RPMI7951 (cell line): ENCODE results near the gene UBE2D4. TPM values are rescaled to one million over a fixed set of nuclear protein-coding genes. Genes with fewer than 3 reads are reported as not detected.

Source experiments
- DNase-seq: peaks from one replicate; pipeline ENCODE4 v3.0.0-alpha.2; 2012; ENCODE audit warnings: low read depth
- total RNA-seq: library from RNA; depleted of rRNA; stranded (reverse); fragments of >200 nt; shearing (Covaris generic); gene quantifications from 2 replicates; pipeline ENCODE4 v1.2.3, GENCODE V29; 2014

Gene UBE2D4
- total RNA-seq, 1 experiment from 2014 or later: 24.6 TPM

DNA sequence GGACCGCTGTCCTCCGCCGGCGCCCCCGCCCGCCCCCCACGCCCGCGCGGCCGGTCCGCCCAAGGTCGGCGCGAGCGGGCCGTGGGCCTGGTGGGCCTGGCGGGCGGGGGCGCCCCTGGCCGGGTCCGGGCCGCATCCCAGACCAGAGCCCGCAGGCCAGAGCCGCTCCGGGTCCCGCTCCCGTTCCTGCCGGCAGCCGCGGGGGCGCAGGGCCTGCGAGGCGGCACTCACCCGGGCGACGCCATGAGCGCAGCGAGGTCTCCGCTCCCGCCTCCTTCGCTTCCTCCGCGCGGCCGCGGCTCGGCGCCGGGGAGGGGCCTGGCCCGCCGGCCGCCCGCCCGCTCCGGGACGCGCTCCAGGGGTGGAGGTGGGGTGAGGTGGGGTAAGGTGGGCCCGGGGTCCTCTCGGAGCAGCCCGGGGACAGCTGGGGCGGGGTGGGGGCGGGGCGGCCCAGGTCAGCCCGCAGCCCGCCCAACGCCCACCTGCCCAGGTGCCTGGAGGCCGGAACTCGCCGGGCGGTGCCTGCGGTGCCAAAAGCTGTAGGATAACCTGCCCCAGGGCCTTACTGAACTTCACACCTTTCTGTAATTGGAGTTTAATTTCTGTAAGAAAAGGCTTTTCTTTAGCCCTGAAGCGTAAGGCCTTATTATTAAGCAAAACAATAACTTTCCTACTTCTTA, 19.8 kb upstream of the UBE2D4 start, which contains the start of gene URGCP:
Gene URGCP (minus strand): TSS at position 266 of the 680 bp plus-strand sequence. CDS start 21 bp downstream, at position 245.
- peak; percentile 40 for DNase-seq

DNA sequence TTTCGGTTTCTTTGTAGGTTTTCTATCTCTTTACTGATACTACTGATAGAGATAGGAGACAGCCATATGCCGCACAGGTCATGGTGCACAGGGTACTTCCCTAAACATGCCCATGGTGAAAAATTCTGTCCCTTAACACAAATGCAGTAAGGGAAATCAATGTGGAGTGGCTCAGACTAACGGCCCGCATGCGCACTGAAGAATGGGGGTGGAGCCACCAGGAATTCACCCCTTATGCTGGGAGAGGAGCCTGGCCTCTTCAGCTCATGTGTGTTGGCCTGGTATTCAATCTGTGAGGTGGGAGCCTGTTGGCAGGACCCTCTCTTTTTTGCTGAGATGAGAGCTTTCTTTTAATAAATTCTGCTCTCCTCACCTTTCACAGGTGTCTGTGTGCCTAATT, 11.4 kb upstream of the UBE2D4 start:
- no peak for DNase-seq

DNA sequence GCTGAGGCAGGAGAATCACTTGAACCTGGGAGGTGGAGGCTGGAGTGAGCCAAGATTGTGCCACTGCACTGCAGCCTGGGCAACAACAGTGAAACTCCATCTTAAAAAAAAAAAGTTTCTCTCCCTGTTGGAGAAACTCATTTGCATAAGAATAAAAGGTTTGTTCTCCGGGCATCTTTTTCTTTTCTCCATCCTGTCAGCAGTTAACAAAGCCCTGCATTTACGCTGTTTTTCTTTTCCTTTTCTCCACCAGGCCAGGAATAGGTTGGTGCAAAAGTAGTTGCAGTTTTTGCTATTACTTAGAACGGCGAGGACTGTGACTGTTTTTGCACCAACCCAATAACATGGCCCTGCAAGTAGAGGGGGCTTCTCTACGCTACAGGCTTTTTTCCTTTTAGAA, 10.3 kb upstream of the UBE2D4 start:
- DNase-seq: no peak

DNA sequence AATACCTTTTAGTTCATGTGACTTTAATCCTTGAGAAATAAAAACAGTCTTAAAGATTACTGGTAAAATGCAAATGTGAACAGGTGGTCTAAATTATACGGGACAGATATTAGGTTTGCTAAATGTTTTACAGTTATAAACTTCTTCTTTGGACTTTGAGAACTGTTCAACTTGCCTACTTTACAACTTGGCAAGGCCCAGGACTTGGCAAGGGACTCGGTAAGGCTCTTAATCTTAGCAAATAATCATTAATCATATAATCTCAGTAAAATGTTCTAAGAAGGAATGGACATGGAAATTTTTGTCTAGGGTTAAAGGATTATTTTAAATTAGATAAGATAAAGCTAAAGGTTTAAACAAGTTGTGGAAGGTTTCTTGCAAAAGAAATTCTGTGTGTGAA, 4.8 kb upstream of the UBE2D4 start:
- no peak for DNase-seq

DNA sequence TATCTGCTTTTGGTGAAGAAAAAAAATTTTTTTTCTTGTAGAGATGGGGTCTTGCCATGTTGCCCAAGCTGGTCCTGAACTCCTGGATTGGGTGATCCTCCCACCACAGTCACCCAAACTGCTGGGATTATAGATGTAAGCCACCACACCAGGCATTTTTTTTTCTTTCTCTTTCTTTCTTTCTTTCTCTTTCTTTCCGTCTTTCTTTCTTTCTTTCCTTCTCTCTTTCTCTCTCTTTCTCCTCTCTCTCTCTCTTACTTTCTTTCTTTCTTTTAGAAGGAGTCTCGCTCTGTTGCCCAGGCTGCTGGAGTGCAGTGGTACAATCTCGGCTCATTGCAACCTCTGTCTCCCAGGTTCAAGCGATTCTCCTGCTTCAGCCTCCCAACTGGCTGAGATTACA, 3.5 kb upstream of the UBE2D4 start:
- DNase-seq: no peak

DNA sequence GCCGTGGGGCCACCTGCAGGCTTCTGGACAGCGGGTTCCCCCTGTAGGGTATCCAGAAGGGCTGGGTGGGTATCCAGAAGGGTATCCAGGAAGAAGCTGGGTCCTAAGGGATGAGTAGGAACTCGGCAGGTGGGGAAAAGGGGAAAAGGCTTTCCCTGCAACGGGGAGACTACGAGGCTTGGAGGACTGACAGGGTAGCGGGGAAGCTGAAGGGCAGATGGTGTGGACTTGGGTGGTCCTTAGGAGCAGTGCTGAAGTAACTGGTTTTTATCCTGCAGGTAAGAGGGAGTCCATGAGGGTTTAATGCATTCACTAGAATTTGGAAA, 525 bp downstream of the UBE2D4 start:
- no peak for DNase-seq

DNA sequence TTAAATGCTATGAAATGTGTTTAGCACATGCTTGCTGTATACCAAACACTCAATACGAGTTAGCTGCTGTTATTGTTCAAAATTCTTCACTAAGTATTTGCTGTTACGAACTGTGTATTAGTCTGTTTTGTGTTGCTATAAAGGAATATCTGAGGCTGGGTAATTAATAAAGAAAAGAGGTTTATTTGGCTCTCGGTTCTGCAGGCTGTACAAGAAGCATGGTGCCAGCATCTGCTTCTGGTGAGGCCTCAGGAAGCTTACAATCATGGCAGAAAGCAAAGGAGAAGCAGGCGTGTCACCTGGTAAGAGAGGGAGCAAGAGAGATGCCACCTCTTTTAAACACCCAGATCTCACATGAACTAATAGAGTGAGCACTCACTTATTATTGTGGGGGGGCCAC, 1.6 kb downstream of the UBE2D4 start:
- no peak for DNase-seq

DNA sequence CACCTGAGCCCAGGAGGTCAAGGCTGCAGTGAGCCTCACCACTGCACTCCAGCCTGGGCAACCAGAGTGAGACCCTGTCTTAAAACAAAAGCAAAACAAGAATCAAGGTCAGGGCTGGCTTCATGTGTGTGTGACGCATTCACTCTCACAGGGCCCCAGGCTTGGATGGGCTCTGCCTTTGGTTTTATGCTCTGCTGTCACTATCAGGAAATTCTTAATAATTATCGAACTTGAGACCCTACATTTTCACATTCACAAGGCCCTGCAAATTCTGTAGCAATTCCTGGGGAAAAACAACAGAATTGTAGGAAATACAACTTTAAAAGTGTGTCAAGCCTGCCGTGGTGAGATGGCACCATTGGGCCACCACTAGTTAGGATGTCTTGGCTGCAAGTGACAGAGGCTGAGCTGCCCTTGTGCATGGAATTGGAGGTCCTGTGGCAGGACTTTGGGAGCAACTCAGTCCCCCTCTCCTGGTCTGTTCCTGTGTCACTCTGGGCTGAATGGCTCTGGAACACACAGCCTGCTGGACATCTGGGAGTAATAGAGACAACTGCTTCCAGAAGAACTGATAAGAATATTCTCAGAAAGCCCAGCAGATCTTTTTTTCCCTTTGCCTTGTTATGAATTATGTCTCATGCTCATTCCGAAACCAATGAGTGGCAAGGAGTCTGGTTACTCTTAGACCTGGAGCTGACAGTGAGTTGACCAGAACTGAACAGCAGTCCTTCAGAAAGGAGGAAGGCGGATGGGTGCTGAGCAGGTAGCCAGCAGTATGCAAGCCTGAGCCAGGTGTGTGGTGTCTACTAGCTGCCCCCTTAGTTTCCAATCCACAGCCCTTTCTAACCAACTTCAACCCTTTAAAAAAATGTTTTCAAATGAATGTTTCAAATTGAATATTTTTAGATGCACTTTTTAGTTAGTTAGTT, 3.6 kb downstream of the UBE2D4 start:
- DNase-seq: no peak

DNA sequence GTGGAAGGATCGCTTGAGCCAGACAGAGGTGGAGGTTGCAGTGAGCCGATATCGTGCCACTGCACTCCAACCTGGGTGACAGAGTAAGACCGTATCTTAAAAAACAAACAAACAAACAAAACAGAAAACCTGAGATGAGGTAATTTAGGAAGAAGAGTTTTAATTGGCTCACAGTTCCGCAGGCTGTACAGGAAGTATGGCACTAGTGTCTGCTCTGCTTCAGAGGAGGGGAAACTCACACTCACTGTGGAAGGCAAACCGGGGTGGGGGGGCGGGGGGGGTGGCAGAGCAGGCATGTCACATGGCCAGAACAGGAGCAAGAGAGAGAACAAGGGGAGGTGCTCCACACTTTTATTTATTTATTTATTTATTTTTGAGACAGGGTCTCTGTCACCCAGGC, 5.1 kb downstream of the UBE2D4 start:
- DNase-seq: no peak

DNA sequence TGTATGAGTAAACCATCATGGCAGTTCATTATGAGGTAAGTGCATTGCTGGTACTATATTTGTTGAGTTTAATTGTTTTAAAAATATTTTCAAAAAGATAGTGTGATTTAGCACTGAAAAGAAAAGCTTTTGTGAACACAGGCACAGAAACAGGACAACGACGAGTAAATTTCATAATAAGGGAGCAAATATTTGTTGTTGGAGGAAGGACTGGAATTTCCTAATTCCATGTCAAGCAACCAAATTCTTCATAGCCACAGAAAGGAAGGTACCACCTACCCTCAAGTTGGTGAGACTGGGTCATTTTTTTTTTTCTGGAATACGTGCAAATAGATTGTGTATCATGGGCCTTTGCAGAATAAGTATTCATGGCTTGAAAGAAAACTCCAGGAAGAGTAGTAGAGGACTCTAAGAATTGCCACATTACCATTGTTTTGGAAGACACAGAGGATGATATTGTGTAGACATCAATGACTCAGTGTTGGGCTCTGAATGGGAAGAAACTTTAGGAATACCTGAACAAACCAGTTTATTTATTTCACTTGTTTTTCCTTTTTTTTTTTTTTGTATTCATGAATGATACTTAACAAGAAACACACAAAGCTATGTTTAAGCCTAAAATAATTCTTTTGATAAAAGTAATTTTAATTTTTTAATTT, 7.8 kb downstream of the UBE2D4 start:
- no peak for DNase-seq

DNA sequence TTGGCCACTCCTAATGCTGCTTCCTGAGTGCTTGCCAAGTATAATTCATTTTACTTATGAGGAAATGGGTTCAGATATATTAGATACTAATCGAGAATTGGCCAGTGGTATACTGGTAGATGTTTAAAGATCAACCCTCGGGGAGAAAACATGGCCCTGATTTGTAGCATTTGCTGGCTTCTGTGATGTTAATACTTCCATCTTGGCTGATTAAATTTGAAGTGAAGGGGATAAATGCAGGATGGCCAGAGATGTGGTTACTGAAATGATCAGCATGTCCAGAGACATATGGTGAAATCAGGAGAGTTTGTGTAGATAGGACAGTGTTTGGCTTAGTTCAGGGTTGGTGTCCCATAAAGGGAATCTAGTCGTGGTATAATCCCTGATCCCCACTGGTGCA, 11.2 kb downstream of the UBE2D4 start:
- no peak for DNase-seq

DNA sequence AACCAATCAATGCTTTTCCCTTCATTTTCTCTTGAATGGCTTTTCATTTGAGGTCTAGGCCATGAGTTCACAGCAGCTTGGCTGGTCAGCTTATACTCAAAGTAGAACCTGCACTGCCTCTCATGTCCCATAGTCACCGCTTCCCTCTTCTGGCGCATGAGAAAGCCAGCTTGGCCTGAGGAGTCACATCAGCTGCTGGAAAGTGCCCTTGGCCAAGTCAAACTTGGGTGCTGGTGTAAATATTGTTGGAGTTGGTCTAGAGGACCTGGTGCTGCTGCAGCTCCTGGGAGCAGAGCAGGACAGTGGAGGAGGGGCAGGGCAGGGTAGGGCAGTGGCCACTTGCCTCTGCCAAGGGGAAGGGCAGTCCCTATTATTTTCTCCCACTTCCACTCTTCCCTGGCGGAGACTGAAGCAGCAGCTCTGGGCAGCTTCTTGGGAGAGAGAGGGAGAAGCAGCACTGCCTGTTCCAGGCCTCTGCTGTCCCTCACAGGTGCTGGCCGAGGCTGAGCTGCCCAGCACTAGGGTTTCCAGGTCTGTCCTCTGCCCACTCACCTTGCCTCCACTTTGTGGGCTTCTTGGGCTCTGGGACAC, 12.8 kb downstream of the UBE2D4 start:
- no peak for DNase-seq

DNA sequence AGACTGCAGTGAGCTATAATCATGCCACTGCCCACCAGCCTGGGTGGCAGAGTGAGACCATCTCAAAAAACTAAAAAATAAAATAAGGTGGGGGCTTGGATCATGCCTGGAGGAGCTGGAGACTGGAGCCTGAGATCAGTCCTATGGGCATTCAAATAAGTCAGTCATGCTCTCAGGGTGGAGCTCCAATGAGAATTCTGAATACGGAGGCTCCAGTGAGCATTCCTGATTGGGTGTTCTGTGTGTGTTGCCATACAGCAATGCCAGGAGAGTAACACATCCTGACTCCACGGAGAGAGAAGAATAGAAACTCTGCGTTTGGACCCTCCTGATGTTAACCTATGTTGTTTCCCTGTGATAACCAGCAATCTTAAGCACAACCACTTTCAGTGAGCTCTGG, 16.0 kb downstream of the UBE2D4 start:
- no peak for DNase-seq

DNA sequence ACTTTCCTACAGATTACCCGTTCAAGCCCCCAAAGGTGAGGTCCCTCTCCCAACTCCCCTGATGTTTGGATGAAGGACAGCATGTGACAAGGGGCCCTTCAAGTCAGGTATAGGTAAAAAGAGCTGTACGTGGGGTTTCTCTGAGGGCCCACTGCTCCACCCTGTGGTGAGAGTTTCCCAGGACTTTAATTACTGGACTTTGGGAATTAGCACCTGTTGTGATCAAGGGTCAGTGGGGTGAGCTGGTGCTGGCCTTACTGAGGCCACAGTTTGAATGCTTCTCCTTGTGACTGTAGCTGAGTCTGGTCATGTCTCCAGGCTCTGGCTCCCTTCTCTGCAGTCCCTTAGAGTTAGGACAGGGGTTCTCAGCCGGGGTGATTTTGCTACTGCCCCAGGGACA, 16.8 kb downstream of the UBE2D4 start:
- DNase-seq: no peak

DNA sequence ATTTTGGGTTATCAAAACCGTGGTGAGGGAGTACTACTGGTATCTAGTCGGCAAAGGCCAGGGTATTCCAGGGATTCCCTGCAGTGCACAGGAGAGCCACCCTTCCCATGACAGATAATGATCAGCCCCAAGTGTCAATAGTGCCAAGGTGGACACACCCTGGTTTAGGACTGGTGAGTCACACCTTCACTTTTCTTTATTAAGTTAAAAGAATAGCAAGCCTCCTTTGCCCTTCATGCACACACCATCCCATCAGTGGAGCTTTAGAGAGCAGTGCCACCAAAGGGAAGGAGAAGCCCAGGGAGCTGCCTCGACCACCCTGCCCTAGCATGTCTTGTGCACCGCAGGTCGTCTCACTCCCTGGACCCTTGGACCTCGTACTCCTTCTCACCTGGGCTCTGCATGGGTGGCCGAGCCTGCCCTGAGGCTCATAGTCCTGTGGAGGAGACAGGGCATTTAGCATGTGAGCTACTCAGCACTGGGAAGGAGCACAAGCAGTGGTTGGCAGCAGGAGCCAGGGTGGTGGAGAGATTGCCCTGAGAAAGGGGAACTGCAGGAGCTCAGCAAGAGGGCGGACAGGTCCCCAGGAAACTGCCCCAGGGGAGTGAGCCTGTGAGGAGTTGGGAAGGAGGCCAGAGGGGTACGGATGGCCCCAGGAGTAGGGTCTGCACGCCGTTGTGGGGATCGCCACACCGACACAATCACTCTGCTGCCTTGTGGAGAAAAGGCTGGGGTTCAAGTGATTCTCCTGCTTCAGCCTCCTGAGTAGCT, 17.4 kb downstream of the UBE2D4 start:
- DNase-seq: no peak

DNA sequence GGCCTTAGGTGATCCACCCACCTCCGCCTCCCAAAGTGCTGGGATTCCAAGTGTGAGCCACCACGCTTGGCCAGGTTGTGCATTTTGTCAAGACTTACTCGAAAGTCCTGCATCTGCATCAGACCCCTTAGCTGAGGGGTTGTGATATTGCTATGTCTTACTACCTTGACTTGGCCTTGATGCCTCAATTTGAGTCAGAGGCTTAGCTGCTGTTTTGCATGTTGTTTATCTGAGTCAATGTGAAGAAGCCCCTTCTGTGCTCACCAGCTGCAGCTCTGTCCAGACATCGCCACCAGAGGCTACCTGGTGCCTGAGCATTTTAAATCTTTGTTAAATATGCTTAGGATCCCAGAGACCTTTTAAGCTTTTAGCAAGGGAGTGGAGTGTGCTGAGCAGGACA, 18.1 kb downstream of the UBE2D4 start:
- DNase-seq: no peak

DNA sequence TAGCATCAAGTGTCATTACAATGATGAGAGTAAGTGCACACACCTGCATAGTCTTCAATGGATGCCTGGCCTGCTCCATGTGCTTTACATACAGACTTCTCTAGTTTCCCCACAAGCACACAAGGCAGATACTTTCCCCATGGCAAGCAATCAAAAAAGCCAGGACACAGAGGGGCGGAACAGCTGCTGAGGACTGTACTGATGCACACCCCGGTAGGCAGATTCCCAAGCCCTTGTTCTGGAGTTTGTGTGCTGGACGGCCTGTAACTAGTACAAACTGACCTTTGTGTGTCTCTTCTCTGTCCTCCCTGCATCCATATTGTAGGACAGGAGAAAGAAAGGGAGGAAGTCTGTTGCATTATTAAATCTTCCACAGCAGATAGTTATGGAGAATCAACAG, 25.8 kb downstream of the UBE2D4 start:
- DNase-seq: no peak

DNA sequence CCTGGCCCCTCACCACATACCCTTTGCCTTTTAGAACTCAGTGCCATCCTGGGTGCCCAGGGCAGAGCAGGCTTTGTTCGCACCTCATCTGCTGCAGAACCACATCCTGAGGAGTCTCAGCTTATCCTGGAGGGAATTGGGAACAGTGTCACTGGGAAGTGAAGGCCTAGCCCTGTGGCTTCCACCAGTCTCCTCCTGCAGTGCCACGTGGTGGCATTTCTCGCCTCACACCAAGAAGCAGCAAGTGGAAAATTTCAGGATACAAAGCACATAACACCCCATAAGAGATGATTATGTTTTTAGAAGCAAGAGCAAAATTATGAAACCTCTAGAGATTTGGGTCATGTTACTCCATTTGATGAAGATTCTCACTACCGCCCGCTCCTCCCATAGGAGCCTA, 26.8 kb downstream of the UBE2D4 start:
- no peak for DNase-seq

DNA sequence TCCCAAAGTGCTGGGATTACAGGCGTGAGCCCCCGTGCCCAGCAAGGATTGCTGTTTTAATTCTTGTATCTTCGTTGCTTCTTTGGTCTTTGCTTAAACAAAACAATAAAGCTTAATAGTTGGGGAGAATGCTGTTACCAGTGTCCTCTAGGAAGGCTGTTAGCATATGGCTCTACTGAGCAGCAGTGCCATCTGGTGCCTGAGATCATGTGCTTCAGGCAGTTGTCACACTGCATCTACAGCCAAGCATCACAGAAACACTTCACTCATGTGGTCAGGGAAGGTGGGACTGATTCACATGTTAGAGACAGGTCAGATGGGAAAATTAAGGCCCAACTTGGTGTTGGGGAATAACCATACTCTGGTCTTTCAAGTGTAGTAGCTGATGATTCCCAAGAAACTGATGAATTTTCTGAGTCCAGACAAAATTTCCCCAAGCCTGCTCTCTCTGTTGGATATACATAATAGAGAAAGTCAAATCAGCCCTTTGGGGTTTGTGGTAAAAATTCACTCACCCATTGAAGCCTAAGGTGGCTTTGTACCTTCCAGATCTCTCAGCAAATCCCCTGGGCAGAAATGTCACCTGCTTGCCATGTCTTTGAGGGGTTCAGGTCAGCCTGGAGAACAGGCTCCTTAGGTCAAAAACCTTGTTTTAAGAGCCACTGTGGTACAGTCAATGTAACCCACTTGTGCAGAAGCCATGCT, 28.4 kb downstream of the UBE2D4 start:
- peak; percentile 76 for DNase-seq

DNA sequence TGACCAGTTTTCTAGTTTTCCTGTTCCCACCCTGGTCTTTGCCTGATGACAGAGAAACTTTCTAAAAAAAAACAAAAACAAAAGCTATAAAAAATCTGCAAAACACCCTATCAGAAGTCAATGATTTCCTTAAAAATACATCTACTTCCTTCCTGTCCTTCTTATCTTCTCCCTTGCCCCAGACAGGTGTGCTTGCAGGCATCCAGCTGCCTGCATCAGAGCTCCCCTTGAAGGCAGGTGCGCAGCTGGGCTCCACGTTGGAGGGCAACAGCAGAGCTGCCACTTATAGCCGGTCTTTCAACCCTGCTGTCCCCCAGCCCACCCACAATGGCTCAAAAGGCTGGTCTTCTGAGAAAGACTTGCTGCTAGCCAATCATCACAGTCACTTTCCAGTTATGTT, 29.8 kb downstream of the UBE2D4 start:
- DNase-seq: no peak

DNA sequence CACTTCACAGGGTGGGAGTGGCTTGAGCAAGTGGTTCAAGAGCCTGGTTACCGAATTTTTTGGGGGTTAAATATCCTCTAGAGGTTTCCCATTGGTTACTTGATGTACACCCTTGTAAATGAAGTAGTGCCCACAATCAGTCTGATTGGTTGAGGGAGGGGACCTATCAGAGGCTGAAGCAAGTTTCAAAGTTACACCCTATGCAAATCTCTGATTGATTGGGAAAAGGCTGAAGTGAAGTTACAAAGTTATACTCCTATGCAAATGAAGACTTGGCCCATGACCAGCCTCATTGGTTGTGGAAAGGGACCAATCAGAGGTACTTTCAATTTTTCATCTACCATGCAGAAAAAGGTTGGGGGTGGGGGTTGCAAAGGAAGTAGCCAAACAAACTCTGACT, 34.7 kb downstream of the UBE2D4 start:
- DNase-seq: no peak
